ENCODE data around the gene CDH13. TPM values are rescaled to one million over a fixed set of nuclear protein-coding genes. Genes with fewer than 3 reads are reported as not detected.

Gene CDH13
- total and polyA plus RNA-seq, 10 of the 15 experiments (the other 5 are each of a cell fraction or from before 2014, with no cell fraction given) = under 0.01 to 0.05 TPM; not detected in 8

DNA sequence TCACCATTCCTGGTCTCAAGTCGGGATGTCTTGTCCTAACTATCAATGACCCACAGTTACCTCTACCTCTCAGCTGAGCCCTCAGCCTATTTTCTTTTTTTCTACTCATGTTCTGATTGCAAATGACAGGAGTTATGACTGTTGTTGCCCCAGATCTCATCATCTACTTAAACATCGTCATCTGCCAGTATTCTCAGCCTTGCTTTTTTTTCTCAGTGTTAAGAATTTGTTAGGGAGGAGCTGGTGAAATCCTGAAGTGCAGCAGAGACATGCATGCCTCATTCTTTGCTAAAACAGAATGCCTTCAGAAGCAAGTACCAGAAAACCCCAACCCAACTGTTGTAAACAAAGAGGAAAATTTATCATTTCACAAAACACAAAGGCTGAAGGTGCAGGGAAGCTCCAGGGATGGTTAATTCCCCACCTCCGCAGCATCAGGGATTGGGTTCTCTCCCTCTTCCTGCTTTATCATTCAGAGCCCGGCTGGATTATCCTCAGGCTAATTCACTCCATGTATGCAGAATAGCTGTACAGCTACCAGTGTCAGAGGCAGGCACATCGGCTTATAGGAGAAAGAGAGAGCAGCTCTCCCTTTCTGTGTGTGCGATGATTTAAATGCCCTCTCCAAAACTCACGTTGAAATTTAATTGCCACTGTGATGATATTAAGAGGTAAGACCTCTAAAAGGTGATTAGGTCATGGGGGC lies 640.2 kb downstream of the CDH13 start:
- DNase-seq (ENCODE audit: low read depth, low spot score) (no peak), FAIRE-seq (no peak), ATAC-seq (no peak)
- Histone ChIP-seq H3K36me3 (ENCODE audit: control insufficient read depth in 2 of 2, insufficient read depth in 2 of 2, low read length in 1 of 2) (no peaks in the 10 kb centered on the region), H3K79me2 (ENCODE audit: control insufficient read depth, insufficient read depth, low read length) (no peaks in the 10 kb centered on the region), H3K9ac (ENCODE audit: control insufficient read depth, insufficient read depth, low read length) (no peak overlapping the region), H3K4me3 (no peak overlapping the region), H3K4me2 (ENCODE audit: control insufficient read depth, insufficient read depth) (no peak overlapping the region), H4K20me1 (ENCODE audit: control insufficient read depth, insufficient read depth) (no peaks in the 10 kb centered on the region), H3K27ac (ENCODE audit: control insufficient read depth, insufficient read depth) (no peak overlapping the region), H3K27me3 (replicated peaks in 1 of 2; ENCODE audit: control insufficient read depth in 2 of 2, insufficient read depth in 2 of 2, low read length in 1 of 2) (no peaks in the 10 kb centered on the region), H3K9me3 (replicated peaks; ENCODE audit: control insufficient read depth, insufficient read depth, low read length) (no peaks in the 10 kb centered on the region), H2AFZ (ENCODE audit: control insufficient read depth, low read depth, low read length) (no peak overlapping the region), H3K4me1 (ENCODE audit: control insufficient read depth, insufficient read depth, low read length) (no peaks in the 10 kb centered on the region)
- intact Hi-C loops (cut with micrococcal nuclease; ENCODE audit: unreplicated experiment) (no loop called here), in situ Hi-C loops (cut with MboI) (no loop called here)
- 36% methylated on average over 7 of the region's 7 CpGs for WGBS (ENCODE audit: insufficient coverage, insufficient replicate concordance, low lambda C conversion rate, missing lambda C conversion rate)
- ChIA-PET SMC1A (ENCODE audit: uncharacterized antibody, unreplicated experiment) (no interaction called here), POLR2A (no interaction called here), CTCF (no interaction called here), RAD21 (ENCODE audit: unreplicated experiment) (no interaction called here)
- TF ChIP-seq FOXK2 (IDR thresholded peaks at IDR 0.05) (no peak), ZNF384 (IDR thresholded peaks at IDR 0.05; ENCODE audit: borderline replicate concordance, low read depth, low read length) (no peak), STAT3 (IDR thresholded peaks at IDR 0.05; ENCODE audit: low read depth, low read length) (no peak), HDGF (IDR thresholded peaks at IDR 0.05) (no peak), SMC3 (IDR thresholded peaks at IDR 0.05; ENCODE audit: borderline replicate concordance, low read length) (no peak), ESRRA (IDR thresholded peaks at IDR 0.05; ENCODE audit: low read length) (no peak), MYB (IDR thresholded peaks at IDR 0.05; ENCODE audit: borderline replicate concordance, low read depth, low read length) (no peak), IRF4 (IDR thresholded peaks at IDR 0.05; ENCODE audit: low read depth, low read length) (no peak)
- TF ChIP-seq, protein P1, sequence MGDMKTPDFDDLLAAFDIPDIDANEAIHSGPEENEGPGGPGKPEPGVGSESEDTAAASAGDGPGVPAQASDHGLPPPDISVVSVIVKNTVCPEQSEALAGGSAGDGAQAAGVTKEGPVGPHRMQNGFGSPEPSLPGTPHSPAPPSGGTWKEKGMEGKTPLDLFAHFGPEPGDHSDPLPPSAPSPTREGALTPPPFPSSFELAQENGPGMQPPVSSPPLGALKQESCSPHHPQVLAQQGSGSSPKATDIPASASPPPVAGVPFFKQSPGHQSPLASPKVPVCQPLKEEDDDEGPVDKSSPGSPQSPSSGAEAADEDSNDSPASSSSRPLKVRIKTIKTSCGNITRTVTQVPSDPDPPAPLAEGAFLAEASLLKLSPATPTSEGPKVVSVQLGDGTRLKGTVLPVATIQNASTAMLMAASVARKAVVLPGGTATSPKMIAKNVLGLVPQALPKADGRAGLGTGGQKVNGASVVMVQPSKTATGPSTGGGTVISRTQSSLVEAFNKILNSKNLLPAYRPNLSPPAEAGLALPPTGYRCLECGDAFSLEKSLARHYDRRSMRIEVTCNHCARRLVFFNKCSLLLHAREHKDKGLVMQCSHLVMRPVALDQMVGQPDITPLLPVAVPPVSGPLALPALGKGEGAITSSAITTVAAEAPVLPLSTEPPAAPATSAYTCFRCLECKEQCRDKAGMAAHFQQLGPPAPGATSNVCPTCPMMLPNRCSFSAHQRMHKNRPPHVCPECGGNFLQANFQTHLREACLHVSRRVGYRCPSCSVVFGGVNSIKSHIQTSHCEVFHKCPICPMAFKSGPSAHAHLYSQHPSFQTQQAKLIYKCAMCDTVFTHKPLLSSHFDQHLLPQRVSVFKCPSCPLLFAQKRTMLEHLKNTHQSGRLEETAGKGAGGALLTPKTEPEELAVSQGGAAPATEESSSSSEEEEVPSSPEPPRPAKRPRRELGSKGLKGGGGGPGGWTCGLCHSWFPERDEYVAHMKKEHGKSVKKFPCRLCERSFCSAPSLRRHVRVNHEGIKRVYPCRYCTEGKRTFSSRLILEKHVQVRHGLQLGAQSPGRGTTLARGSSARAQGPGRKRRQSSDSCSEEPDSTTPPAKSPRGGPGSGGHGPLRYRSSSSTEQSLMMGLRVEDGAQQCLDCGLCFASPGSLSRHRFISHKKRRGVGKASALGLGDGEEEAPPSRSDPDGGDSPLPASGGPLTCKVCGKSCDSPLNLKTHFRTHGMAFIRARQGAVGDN (IDR thresholded peaks at IDR 0.05) = no peak
- TF ChIP-seq, protein P2, sequence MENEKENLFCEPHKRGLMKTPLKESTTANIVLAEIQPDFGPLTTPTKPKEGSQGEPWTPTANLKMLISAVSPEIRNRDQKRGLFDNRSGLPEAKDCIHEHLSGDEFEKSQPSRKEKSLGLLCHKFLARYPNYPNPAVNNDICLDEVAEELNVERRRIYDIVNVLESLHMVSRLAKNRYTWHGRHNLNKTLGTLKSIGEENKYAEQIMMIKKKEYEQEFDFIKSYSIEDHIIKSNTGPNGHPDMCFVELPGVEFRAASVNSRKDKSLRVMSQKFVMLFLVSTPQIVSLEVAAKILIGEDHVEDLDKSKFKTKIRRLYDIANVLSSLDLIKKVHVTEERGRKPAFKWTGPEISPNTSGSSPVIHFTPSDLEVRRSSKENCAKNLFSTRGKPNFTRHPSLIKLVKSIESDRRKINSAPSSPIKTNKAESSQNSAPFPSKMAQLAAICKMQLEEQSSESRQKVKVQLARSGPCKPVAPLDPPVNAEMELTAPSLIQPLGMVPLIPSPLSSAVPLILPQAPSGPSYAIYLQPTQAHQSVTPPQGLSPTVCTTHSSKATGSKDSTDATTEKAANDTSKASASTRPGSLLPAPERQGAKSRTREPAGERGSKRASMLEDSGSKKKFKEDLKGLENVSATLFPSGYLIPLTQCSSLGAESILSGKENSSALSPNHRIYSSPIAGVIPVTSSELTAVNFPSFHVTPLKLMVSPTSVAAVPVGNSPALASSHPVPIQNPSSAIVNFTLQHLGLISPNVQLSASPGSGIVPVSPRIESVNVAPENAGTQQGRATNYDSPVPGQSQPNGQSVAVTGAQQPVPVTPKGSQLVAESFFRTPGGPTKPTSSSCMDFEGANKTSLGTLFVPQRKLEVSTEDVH (IDR thresholded peaks at IDR 0.05; ENCODE audit: low read depth, partially characterized antibody) = no peak
- TF ChIP-seq, protein P3, sequence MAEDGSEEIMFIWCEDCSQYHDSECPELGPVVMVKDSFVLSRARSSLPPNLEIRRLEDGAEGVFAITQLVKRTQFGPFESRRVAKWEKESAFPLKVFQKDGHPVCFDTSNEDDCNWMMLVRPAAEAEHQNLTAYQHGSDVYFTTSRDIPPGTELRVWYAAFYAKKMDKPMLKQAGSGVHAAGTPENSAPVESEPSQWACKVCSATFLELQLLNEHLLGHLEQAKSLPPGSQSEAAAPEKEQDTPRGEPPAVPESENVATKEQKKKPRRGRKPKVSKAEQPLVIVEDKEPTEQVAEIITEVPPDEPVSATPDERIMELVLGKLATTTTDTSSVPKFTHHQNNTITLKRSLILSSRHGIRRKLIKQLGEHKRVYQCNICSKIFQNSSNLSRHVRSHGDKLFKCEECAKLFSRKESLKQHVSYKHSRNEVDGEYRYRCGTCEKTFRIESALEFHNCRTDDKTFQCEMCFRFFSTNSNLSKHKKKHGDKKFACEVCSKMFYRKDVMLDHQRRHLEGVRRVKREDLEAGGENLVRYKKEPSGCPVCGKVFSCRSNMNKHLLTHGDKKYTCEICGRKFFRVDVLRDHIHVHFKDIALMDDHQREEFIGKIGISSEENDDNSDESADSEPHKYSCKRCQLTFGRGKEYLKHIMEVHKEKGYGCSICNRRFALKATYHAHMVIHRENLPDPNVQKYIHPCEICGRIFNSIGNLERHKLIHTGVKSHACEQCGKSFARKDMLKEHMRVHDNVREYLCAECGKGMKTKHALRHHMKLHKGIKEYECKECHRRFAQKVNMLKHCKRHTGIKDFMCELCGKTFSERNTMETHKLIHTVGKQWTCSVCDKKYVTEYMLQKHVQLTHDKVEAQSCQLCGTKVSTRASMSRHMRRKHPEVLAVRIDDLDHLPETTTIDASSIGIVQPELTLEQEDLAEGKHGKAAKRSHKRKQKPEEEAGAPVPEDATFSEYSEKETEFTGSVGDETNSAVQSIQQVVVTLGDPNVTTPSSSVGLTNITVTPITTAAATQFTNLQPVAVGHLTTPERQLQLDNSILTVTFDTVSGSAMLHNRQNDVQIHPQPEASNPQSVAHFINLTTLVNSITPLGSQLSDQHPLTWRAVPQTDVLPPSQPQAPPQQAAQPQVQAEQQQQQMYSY (CRISPR knock-in tag; IDR thresholded peaks at IDR 0.05) = no peak
- no TSS peak for BruUV-seq (replicated peaks)
